HG03135 (cell line): ENCODE data around the gene ZBTB7C.

Experiments
- ATAC-seq: cut with Tn5 transposase; IDR thresholded peaks from one replicate; pipeline ENCODE4 v1.9.1; 2021; ENCODE audit warnings: mild to moderate bottlenecking, moderate library complexity; ENCODE audit not compliant: unreplicated experiment

Gene ZBTB7C

DNA sequence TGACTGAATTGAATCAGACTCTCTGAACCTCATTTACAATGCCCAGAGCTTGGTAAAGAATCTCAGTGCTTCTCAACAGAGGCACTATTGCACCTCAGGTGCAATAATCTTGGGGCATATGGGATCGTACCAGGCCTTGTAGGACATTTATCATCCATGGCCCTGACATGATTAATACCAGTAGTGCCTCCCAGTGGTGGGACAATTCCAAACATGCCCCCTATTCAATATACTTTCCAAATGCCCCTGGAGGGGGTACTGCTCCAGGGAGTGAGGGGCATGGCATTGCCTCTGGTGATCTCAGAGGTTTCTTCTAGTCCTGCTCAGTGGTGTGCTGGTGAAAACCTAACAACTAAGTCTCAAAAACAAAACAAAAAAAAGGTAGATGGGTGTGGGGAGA lies 303.9 kb downstream of the ZBTB7C start:
- no peak for ATAC-seq

- ATAC-seq, result no peak
Measured at GRCh38 chr18:48104705-48105104, 304.5 kb downstream of the ZBTB7C start.

DNA sequence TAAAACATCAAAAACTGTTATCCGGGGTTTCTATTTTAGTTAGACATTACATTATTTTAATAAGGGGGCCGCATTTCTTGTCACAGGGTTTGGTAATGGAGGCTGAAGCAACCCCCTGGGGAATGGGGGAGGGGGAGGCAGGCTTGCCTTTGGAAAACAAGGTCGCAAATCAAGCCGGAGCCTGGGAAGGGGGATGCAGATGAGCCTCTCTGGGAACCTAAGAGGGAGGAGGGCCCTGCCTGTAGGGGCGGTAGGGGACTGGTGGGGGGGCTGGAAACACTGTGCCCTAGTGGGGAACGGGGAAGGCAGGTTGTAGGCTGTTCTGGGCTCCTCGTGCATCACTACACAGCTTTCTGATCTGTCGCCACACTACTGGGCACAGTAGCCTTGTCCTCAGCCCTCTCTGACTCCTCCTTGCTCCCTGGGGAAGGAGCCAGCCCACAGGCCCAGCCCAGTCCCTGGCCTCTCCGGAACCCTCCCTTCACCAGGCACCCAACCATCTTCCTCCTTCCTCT lies 308.5 kb downstream of the ZBTB7C start:
- ATAC-seq, result no peak

DNA sequence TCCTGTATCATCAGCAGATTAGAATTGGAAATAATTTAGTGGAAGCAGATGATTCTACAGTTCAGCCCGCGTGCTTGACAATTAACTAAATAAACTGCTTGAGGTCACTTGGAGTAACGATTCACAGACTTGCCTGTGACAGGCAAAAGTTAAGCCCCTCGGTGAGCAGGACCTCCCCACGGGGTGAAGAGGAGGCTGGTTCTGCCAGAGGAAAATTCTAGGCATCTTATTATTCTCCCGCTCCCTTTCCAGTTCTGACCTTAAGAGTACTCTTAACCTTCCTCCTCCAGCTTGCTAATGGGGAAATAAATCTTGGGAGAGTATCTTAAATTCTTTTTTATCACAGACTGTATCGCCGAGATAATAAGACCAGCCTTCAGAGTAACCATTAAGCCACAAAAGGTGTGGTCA lies 309.0 kb downstream of the ZBTB7C start:
- ATAC-seq, result no peak

DNA sequence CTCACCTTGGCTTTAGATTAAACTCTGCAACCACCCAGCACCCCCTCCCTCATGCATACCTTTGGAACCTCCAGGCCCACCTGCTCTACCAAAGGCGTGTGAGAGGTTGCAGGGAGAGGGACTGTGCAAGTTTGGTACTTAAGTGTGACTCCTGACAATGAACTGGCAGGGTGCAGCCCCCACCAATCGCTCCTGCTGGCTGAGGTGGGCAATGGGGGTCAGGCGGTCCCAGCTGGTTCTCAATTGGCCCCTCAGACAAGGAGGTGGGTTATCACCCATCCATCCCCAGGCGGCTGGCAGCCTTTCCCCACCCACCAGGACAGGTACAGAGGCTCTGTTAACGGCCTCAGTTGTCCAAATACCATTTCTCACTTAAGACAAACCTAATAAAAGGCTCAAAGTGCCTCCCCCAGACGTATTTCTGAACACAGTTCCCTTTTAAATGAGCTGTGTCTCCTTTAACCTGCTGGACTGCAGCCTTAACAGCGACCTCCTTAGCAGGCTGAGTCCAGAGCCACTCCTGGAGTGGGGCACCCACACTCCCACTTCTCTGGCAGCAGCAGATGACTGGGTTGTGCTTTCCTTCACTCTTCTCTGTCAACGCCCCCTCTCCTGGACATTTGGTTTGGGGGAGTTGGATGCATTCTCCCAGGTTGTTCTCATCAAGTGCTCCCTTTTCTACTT lies 309.6 kb downstream of the ZBTB7C start:
- no peak for ATAC-seq

DNA sequence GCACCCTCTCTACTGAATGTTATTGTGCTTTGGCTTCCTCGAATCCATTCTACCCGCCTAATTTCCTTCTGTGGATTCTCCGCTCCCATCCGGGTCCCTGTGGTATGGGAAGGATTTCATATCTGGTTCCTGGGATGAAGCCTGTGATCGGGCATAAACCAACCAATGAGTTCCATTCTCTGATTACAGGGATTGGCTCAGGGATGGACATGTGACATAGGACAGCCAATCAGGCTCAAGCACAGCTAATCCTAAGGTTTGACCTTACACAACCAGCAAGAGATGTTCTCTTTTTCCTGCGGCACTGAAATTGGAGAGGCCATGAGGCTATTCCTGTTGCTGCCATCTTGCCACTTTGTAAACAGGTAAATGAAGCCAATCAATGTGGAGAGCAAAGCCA lies 310.6 kb downstream of the ZBTB7C start:
- no peak for ATAC-seq

GRCh38 chr18:48098007-48098406 lies 311.2 kb downstream of the ZBTB7C start:
- no peak for ATAC-seq

- no peak for ATAC-seq
Measured at GRCh38 chr18:48095726-48096125, 313.5 kb downstream of the ZBTB7C start.

GRCh38 chr18:48093104-48093503 lies 316.1 kb downstream of the ZBTB7C start:
- no peak for ATAC-seq

- ATAC-seq, result no peak
Measured at GRCh38 chr18:48091869-48092497, 317.2 kb downstream of the ZBTB7C start.

DNA sequence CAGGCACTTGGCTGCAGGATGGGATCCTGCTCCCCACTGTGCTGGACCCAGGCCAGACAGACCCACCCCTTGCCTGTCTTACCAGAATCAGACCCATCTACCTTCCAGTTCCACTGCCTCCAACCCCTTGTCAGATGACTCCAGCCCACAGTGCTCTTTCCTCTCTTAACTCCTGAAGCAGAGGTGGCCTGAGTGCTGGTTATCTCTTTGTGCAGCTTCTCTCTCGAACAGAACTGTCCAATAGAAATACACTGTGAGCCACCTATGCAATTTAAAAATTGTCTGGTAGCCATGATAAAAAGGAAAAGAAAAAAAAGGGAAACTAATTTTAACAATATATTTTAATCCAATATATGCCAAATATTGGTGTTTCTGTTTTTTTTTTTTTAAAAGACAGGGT lies 318.5 kb downstream of the ZBTB7C start:
- ATAC-seq, result no peak

GRCh38 chr18:48090021-48090420 lies 319.2 kb downstream of the ZBTB7C start:
- no peak for ATAC-seq

DNA sequence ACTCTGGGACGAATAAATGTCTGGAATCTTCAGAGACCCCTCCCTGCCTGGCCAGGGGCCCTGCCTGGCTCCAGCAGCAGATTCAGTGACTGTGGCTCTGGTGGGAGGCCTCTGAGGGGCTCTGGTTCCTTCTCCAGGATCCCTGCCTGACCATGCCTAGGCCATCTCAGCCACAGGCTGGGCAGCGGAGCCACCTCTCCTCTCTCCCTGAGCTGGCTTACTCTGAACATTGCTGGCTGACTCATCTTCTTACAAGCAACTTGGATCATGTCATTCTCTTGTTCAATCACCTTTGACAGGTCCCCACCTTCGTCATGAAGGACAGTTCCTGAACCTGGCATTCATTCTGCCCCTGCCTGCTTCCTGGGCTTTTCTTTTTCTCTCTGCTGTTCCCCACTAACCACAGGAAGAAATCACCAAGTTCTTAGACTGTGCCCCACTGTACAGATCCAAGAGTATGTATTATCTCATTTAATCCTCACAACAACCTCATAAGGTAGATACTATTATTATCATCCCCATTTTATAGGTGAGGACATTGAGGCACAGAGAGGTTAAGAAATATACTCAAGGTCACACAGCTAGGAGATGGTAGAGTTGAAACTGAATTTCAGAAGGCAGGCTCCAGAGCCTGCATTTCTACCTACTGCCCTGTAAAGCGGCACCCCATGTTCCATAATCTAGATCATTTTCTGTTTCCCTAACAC lies 323.2 kb downstream of the ZBTB7C start:
- no peak for ATAC-seq

- no peak for ATAC-seq
Measured at GRCh38 chr18:48084858-48085257, 324.3 kb downstream of the ZBTB7C start.

GRCh38 chr18:48084041-48084757 lies 325.0 kb downstream of the ZBTB7C start:
- ATAC-seq, result no peak

- ATAC-seq, result no peak
Measured at GRCh38 chr18:48080546-48080945, 328.6 kb downstream of the ZBTB7C start.

DNA sequence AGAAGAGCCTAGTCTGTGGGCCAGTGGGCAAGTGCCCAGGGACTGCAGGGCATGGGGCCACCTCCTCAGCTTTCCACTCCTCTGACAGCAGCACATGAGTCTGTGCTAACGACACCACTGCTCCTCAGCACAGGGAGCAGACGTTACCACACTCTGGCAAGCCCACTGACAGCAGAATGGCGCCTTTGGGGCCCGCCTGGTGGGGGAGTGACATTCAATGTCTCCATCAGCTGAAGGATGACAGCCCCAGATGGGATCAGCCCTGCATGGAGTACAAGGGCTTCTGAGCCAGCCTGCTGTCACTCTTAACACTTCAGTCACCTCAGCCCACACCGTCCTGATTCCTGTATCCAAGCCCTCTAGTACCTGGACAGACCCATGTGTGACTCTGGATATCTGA lies 329.3 kb downstream of the ZBTB7C start:
- no peak for ATAC-seq

- ATAC-seq, result no peak
Measured at GRCh38 chr18:48078448-48078847, 330.7 kb downstream of the ZBTB7C start.

GRCh38 chr18:48077291-48077690 lies 331.9 kb downstream of the ZBTB7C start:
- ATAC-seq, result no peak

- no peak for ATAC-seq
Measured at GRCh38 chr18:48076461-48076860, 332.7 kb downstream of the ZBTB7C start.

GRCh38 chr18:48075707-48076093 lies 333.5 kb downstream of the ZBTB7C start:
- no peak for ATAC-seq
